Stromal cell of bone marrow (primary cell): ENCODE results near the gene DCAF12L2.
"Not testable (repeated sequence)": the region's sequence is repeated elsewhere in the genome, so short reads cannot be mapped to it uniquely, and the experiment has no call there.

ENCODE experiments used
- DNase-seq: peaks from one replicate; pipeline ENCODE4 v3.0.0-alpha.2; 2012; ENCODE audit warnings: low read depth

Gene DCAF12L2

GRCh38 chrX:126165721-126166461 lies at the start of gene DCAF12L2:
TSS of gene DCAF12L2 (minus strand) at chrX:126166289. CDS start at chrX:126165924, 365 bp downstream.
- DNase-seq: no peak

- DNase-seq: not testable (repeated sequence)
Observed at GRCh38 chrX:126190888-126191287, 24.8 kb upstream of the DCAF12L2 start.

- no peak for DNase-seq
Observed at GRCh38 chrX:126177133-126177840, 11.2 kb upstream of the DCAF12L2 start.

GRCh38 chrX:126170720-126171119 lies 4.6 kb upstream of the DCAF12L2 start:
- DNase-seq: no peak

GRCh38 chrX:126167560-126167959 lies 1.5 kb upstream of the DCAF12L2 start:
- DNase-seq: no peak

GRCh38 chrX:126165401-126165720 lies 728 bp downstream of the DCAF12L2 start:
- DNase-seq: no peak

- no peak for DNase-seq
Observed at GRCh38 chrX:126164689-126165400, 1.2 kb downstream of the DCAF12L2 start.

- no peak for DNase-seq
Observed at GRCh38 chrX:126164226-126164625, 1.9 kb downstream of the DCAF12L2 start.

GRCh38 chrX:126141014-126141413 lies 25.1 kb downstream of the DCAF12L2 start:
- DNase-seq: no peak

GRCh38 chrX:126137899-126138298 lies 28.2 kb downstream of the DCAF12L2 start:
- no peak for DNase-seq

GRCh38 chrX:126124721-126125120 lies 41.4 kb downstream of the DCAF12L2 start:
- DNase-seq: no peak
